Neuronal stem cell (in vitro differentiated cells): ENCODE data around the gene UBAC2.

ENCODE experiments used
- DNase-seq: peaks from one replicate; pipeline ENCODE4 v3.0.0-alpha.2; 2013; ENCODE audit warnings: low spot score
- H2AFZ ChIP-seq: one replicate; pipeline ENCODE4 v1.6.1; 2013; ENCODE audit warnings: mild to moderate bottlenecking, low read length, inconsistent platforms
- H2AK5ac ChIP-seq: 2 replicates; pipeline ENCODE4 v1.6.1; 2013; ENCODE audit warnings: low read depth, mild to moderate bottlenecking, inconsistent platforms, low read length, moderate library complexity, mixed read lengths
- H2BK120ac ChIP-seq: 2 replicates; pipeline ENCODE4 v1.6.1; 2013; ENCODE audit warnings: low read depth, mild to moderate bottlenecking, inconsistent platforms, low read length, moderate library complexity, mixed read lengths
- H2BK12ac ChIP-seq: one replicate; pipeline ENCODE4 v1.6.1; 2013; ENCODE audit warnings: low read length, inconsistent platforms
- H2BK15ac ChIP-seq: 2 replicates; pipeline ENCODE4 v1.6.1; 2013; ENCODE audit warnings: mild to moderate bottlenecking, low read length, inconsistent platforms, mixed read lengths
- H2BK5ac ChIP-seq: one replicate; pipeline ENCODE4 v1.6.1; 2013; ENCODE audit warnings: inconsistent platforms, mild to moderate bottlenecking, low read length, moderate library complexity
- H3K14ac ChIP-seq: one replicate; pipeline ENCODE4 v1.6.1; 2013; ENCODE audit warnings: low read length, inconsistent platforms
- H3K18ac ChIP-seq: 2 replicates; pipeline ENCODE4 v1.6.1; 2013; ENCODE audit warnings: low read length, inconsistent platforms
- H3K23ac ChIP-seq: 2 replicates; pipeline ENCODE4 v1.6.1; 2013; ENCODE audit warnings: low read depth, mild to moderate bottlenecking, mixed read lengths, low read length, inconsistent platforms; ENCODE audit not compliant: poor library complexity
- H3K27ac ChIP-seq: replicated peaks from 3 replicates; pipeline ENCODE4 v1.5.1; 2013; ENCODE audit warnings: low read length, inconsistent platforms
- H3K27me3 ChIP-seq, 3 experiments: 2 replicates each; pipeline ENCODE4 v1.6.1; 2013; ENCODE audit warnings: low read length in 3 of 3, mild to moderate bottlenecking in 2 of 3, inconsistent platforms in 1 of 3, low read depth in 1 of 3, mixed read lengths in 1 of 3, moderate library complexity in 1 of 3; ENCODE audit not compliant: control insufficient read depth in 3 of 3, insufficient read depth in 3 of 3
- H3K36me3 ChIP-seq, 2 donors: replicated peaks in 1 of 2; 2 replicates each; pipeline ENCODE4 v1.6.1; 2013; ENCODE audit warnings: low read length in 2 of 2; ENCODE audit not compliant: control insufficient read depth in 2 of 2, insufficient read depth in 2 of 2
- H3K4ac ChIP-seq: 2 replicates; pipeline ENCODE4 v1.6.1; 2013; ENCODE audit warnings: inconsistent platforms, mild to moderate bottlenecking, low read length, moderate library complexity
- H3K4me1 ChIP-seq, 2 donors: 1 replicate in 1 of 2; 2 replicates in 1 of 2; pipeline ENCODE4 v1.6.1; 2013; ENCODE audit warnings: low read length in 2 of 2, low read depth in 1 of 2; ENCODE audit not compliant: control insufficient read depth in 2 of 2, insufficient read depth in 1 of 2
- H3K4me2 ChIP-seq: one replicate; pipeline ENCODE4 v1.6.1; 2013; ENCODE audit warnings: mild to moderate bottlenecking, low read length, inconsistent platforms; ENCODE audit not compliant: insufficient read depth, poor library complexity, severe bottlenecking
- H3K4me3 ChIP-seq, 2 donors: 2 replicates each; pipeline ENCODE4 v1.5.1; 2013; ENCODE audit warnings: low read length in 2 of 2, mild to moderate bottlenecking in 2 of 2, inconsistent platforms in 1 of 2, moderate library complexity in 1 of 2
- H3K79me1 ChIP-seq: one replicate; pipeline ENCODE4 v1.6.1; 2013; ENCODE audit warnings: low read depth, mild to moderate bottlenecking, inconsistent platforms, low read length, moderate library complexity
- H3K9ac ChIP-seq: one replicate; pipeline ENCODE4 v1.6.1; 2013; ENCODE audit warnings: mild to moderate bottlenecking, low read depth, low read length, inconsistent platforms; ENCODE audit not compliant: poor library complexity
- H3K9me3 ChIP-seq, 2 donors: replicated peaks in 1 of 2; 2 replicates each; pipeline versions ENCODE3 to v1.6.1; 2013; ENCODE audit warnings: low read length in 2 of 2, mild to moderate bottlenecking in 2 of 2, inconsistent platforms in 1 of 2, low read depth in 1 of 2, mixed read lengths in 1 of 2, moderate library complexity in 1 of 2; ENCODE audit not compliant: control insufficient read depth in 2 of 2, insufficient read depth in 1 of 2
- H4K8ac ChIP-seq: one replicate; pipeline ENCODE4 v1.6.1; 2013; ENCODE audit warnings: low read depth, mild to moderate bottlenecking, inconsistent platforms, low read length, moderate library complexity
- H4K91ac ChIP-seq: one replicate; pipeline ENCODE4 v1.6.1; 2013; ENCODE audit warnings: low read length, low read depth, mild to moderate bottlenecking, inconsistent platforms; ENCODE audit not compliant: poor library complexity
- WGBS, 2 donors: extraction: QIAGEN DNeasy Blood & Tissue Kit; methylation state at CpG; one replicate each; pipeline ENCODE4 v1.1.7; 2013; ENCODE audit warnings: missing lambda C conversion rate in 2 of 2, mixed read lengths in 1 of 2; ENCODE audit not compliant: insufficient read length in 2 of 2, insufficient replicate concordance in 1 of 2; ENCODE audit errors: extremely low coverage in 2 of 2; 5-methylcytosine and 5-hydroxymethylcytosine counted together

UBAC2 gene

GRCh38 chr13:99422586-99423220, 222.0 kb downstream of the UBAC2 start:
- Histone ChIP-seq H2AFZ (no peak overlapping the region), H2BK120ac (no peak overlapping the region), H3K36me3 (no peaks in the 10 kb centered on the region), H3K14ac (no peak overlapping the region), H3K27me3 (peaks cover 0 to 36% (median 0%) of the 10 kb centered on the region in 3 experiments), H3K79me1 (no peaks in the 10 kb centered on the region), H3K23ac (no peak overlapping the region), H2AK5ac (no peak overlapping the region), H3K4me3 (no peak overlapping the region), H2BK12ac (no peak overlapping the region), H4K91ac (no peak overlapping the region), H2BK5ac (no peak overlapping the region), H3K9ac (no peak overlapping the region), H3K9me3 (no peaks in the 10 kb centered on the region), H3K4me1 (peaks cover 2 to 6% of the 10 kb centered on the region in 2 donors), H3K18ac (no peak overlapping the region), H3K27ac (no peak overlapping the region), H3K4ac (no peak overlapping the region), H4K8ac (no peak overlapping the region), H3K4me2 (no peak overlapping the region), H2BK15ac (no peak overlapping the region)
- no CpG with 5 or more reads among the region's 13 CpGs for WGBS, 2 donors
- no peak for DNase-seq

GRCh38 chr13:99425485-99426341, 225.1 kb downstream of the UBAC2 start:
- H2BK120ac ChIP-seq = no peak overlapping the region
- no peak overlapping the region for H2BK5ac ChIP-seq
- H3K9me3 ChIP-seq = peaks cover 0 to 1% of the 10 kb centered on the region in 2 donors
- no peak overlapping the region for H3K9ac ChIP-seq
- no CpG with 5 or more reads among the region's 18 CpGs for WGBS, 2 donors
- H3K4ac ChIP-seq = no peak overlapping the region
- H3K14ac ChIP-seq = no peak overlapping the region
- no peak overlapping the region for H3K18ac ChIP-seq
- no peak for DNase-seq
- H3K4me1 ChIP-seq = no peaks in the 10 kb centered on the region
- no peak overlapping the region for H4K8ac ChIP-seq
- H2AFZ ChIP-seq = no peak overlapping the region
- no peaks in the 10 kb centered on the region for H3K36me3 ChIP-seq
- H2AK5ac ChIP-seq = peak overlapping the region; percentile 0
- no peaks in the 10 kb centered on the region for H3K79me1 ChIP-seq
- no peak overlapping the region for H4K91ac ChIP-seq
- no peak overlapping the region for H3K4me2 ChIP-seq
- no peak overlapping the region for H2BK12ac ChIP-seq
- peaks cover 0 to 14% (median 0%) of the 10 kb centered on the region in 3 experiments for H3K27me3 ChIP-seq
- H2BK15ac ChIP-seq = peak overlapping the region; percentile 54
- no peak overlapping the region for H3K23ac ChIP-seq
- no peak overlapping the region for H3K27ac ChIP-seq
- no peak overlapping the region for H3K4me3 ChIP-seq

- Histone ChIP-seq H3K9me3 (peaks cover 0 to 1% of the 10 kb centered on the region in 2 donors), H3K18ac (peak overlapping the region; percentile 88), H2BK15ac (peak overlapping the region; percentile 54), H3K14ac (no peak overlapping the region), H2BK120ac (peak overlapping the region; percentile 22), H3K9ac (no peak overlapping the region), H3K23ac (no peak overlapping the region), H4K91ac (no peak overlapping the region), H3K36me3 (no peaks in the 10 kb centered on the region), H3K4me3 (no peak overlapping the region), H3K4ac (no peak overlapping the region), H3K79me1 (no peaks in the 10 kb centered on the region), H3K27me3 (peaks cover 0 to 14% (median 0%) of the 10 kb centered on the region in 3 experiments), H2BK5ac (no peak overlapping the region), H3K4me2 (no peak overlapping the region), H4K8ac (no peak overlapping the region), H2AFZ (no peak overlapping the region), H2AK5ac (peak overlapping the region; percentile 0), H3K27ac (no peak overlapping the region), H3K4me1 (no peaks in the 10 kb centered on the region), H2BK12ac (no peak overlapping the region)
- WGBS, 2 donors = no CpG with 5 or more reads among the region's 7 CpGs
- no peak for DNase-seq
These were observed 225.8 kb downstream of the UBAC2 start for GRCh38 chr13:99426426-99426825.

- no peak overlapping the region for H3K27ac ChIP-seq
- no peak overlapping the region for H2BK12ac ChIP-seq
- no peak overlapping the region for H3K4me3 ChIP-seq
- DNase-seq = no peak
- H3K36me3 ChIP-seq = no peaks in the 10 kb centered on the region
- H3K79me1 ChIP-seq = no peaks in the 10 kb centered on the region
- H4K8ac ChIP-seq = no peak overlapping the region
- no peak overlapping the region for H2AK5ac ChIP-seq
- no peak overlapping the region for H2BK5ac ChIP-seq
- no CpG with 5 or more reads among the region's 10 CpGs for WGBS, 2 donors
- H3K18ac ChIP-seq = no peak overlapping the region
- H2BK15ac ChIP-seq = no peak overlapping the region
- no peak overlapping the region for H2AFZ ChIP-seq
- H3K27me3 ChIP-seq = no peaks in the 10 kb centered on the region
- no peak overlapping the region for H3K23ac ChIP-seq
- no peak overlapping the region for H3K9ac ChIP-seq
- peaks cover 0 to 1% of the 10 kb centered on the region in 2 donors for H3K9me3 ChIP-seq
- no peak overlapping the region for H3K14ac ChIP-seq
- peaks cover 11% of the 10 kb centered on the region in 2 donors for H3K4me1 ChIP-seq
- no peak overlapping the region for H3K4ac ChIP-seq
- no peak overlapping the region for H2BK120ac ChIP-seq
- no peak overlapping the region for H4K91ac ChIP-seq
- H3K4me2 ChIP-seq = no peak overlapping the region
These were observed 229.0 kb downstream of the UBAC2 start for GRCh38 chr13:99429670-99430069.
